ENCODE results near the gene RAP1GAP. TPM values are rescaled to one million over a fixed set of nuclear protein-coding genes. Genes with fewer than 3 reads are reported as not detected.

Gene RAP1GAP
- total and polyA plus RNA-seq, 9 of the 15 experiments (the other 6 are each of a cell fraction or from before 2014, with no cell fraction given) = 0.29 to 30.2 (median 19.2) TPM

- TF ChIP-seq, protein P1, sequence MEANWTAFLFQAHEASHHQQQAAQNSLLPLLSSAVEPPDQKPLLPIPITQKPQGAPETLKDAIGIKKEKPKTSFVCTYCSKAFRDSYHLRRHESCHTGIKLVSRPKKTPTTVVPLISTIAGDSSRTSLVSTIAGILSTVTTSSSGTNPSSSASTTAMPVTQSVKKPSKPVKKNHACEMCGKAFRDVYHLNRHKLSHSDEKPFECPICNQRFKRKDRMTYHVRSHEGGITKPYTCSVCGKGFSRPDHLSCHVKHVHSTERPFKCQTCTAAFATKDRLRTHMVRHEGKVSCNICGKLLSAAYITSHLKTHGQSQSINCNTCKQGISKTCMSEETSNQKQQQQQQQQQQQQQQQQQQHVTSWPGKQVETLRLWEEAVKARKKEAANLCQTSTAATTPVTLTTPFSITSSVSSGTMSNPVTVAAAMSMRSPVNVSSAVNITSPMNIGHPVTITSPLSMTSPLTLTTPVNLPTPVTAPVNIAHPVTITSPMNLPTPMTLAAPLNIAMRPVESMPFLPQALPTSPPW (CRISPR knock-in tag; IDR thresholded peaks at IDR 0.05) = peak; percentile 12; the same call in 1 of the 2 replicates
- TF ChIP-seq MYBL2 (IDR thresholded peaks at IDR 0.05; ENCODE audit: low read depth) = no peak
- TF ChIP-seq MYBL2 (CRISPR knock-in tag; IDR thresholded peaks at IDR 0.05; ENCODE audit: borderline replicate concordance) = no peak
- TF ChIP-seq MAZ (CRISPR knock-in tag; conservative IDR thresholded peaks at IDR 0.05 in 1 of 2, IDR thresholded peaks at IDR 0.05 in 1 of 2) = 0 out of 4 replicates have a peak, but pooled peaks of 1 of the 2 experiments have one; percentile 63
- TF ChIP-seq, protein P2, sequence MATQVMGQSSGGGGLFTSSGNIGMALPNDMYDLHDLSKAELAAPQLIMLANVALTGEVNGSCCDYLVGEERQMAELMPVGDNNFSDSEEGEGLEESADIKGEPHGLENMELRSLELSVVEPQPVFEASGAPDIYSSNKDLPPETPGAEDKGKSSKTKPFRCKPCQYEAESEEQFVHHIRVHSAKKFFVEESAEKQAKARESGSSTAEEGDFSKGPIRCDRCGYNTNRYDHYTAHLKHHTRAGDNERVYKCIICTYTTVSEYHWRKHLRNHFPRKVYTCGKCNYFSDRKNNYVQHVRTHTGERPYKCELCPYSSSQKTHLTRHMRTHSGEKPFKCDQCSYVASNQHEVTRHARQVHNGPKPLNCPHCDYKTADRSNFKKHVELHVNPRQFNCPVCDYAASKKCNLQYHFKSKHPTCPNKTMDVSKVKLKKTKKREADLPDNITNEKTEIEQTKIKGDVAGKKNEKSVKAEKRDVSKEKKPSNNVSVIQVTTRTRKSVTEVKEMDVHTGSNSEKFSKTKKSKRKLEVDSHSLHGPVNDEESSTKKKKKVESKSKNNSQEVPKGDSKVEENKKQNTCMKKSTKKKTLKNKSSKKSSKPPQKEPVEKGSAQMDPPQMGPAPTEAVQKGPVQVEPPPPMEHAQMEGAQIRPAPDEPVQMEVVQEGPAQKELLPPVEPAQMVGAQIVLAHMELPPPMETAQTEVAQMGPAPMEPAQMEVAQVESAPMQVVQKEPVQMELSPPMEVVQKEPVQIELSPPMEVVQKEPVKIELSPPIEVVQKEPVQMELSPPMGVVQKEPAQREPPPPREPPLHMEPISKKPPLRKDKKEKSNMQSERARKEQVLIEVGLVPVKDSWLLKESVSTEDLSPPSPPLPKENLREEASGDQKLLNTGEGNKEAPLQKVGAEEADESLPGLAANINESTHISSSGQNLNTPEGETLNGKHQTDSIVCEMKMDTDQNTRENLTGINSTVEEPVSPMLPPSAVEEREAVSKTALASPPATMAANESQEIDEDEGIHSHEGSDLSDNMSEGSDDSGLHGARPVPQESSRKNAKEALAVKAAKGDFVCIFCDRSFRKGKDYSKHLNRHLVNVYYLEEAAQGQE (IDR thresholded peaks at IDR 0.05; ENCODE audit: borderline replicate concordance) = peak; percentile 57
- TF ChIP-seq, protein P2 (CRISPR knock-in tag; IDR thresholded peaks at IDR 0.05; ENCODE audit: low read depth) = no peak
- TF ChIP-seq MED1 (CRISPR knock-in tag; IDR thresholded peaks at IDR 0.05; ENCODE audit: borderline replicate concordance) = no peak
- peak; percentile 45; the same call in 1 of the 2 replicates for TF ChIP-seq STAG1 (CRISPR knock-in tag; IDR thresholded peaks at IDR 0.05; ENCODE audit: borderline replicate concordance)
Measured at GRCh38 chr1:21655748-21656147, 13.4 kb downstream of the RAP1GAP start (continued).

Measured in K562 (cell line).